AML-193 (cell line): Measurements from ENCODE around the gene ABO.
"Not testable (repeated sequence)": the region's sequence is repeated elsewhere in the genome, so short reads cannot be mapped to it uniquely, and the experiment has no call there.

Source experiments
- DNase-seq, 2 experiments: peaks; one replicate each; lab custom pipeline; 2025; lab: John Stamatoyannopoulos, UW

Gene ABO

GRCh38 chr9:133263557-133263956, 11.4 kb downstream of the ABO start:
- DNase-seq: no peak

- no peak for DNase-seq
These were observed 12.8 kb downstream of the ABO start for GRCh38 chr9:133262226-133262625.

- no peak for DNase-seq
These were observed 13.3 kb downstream of the ABO start for GRCh38 chr9:133261753-133262120.

GRCh38 chr9:133261103-133261752, 13.8 kb downstream of the ABO start:
- no peak for DNase-seq

- no peak for DNase-seq
These were observed 14.5 kb downstream of the ABO start for GRCh38 chr9:133260334-133261102.

GRCh38 chr9:133258061-133259015, 16.7 kb downstream of the ABO start:
- DNase-seq: no peak

GRCh38 chr9:133257465-133257956, 17.5 kb downstream of the ABO start:
- DNase-seq: no peak

- no peak for DNase-seq
These were observed 18.3 kb downstream of the ABO start for GRCh38 chr9:133256686-133257091.

- DNase-seq: no peak
These were observed 18.9 kb downstream of the ABO start for GRCh38 chr9:133256136-133256461.

- DNase-seq: no peak
These were observed 19.4 kb downstream of the ABO start for GRCh38 chr9:133255371-133256135.

- no peak for DNase-seq
These were observed 20.5 kb downstream of the ABO start for GRCh38 chr9:133254471-133254870.

- DNase-seq: no peak
These were observed 21.7 kb downstream of the ABO start for GRCh38 chr9:133253268-133253667.

GRCh38 chr9:133252301-133253020, 22.5 kb downstream of the ABO start:
- DNase-seq: no peak

- no peak for DNase-seq
These were observed 23.2 kb downstream of the ABO start for GRCh38 chr9:133251773-133252172.

- DNase-seq: not testable (repeated sequence)
These were observed 23.8 kb downstream of the ABO start for GRCh38 chr9:133251221-133251620.

- no peak for DNase-seq
These were observed 24.2 kb downstream of the ABO start for GRCh38 chr9:133250741-133251170.

GRCh38 chr9:133249337-133249736, 25.7 kb downstream of the ABO start:
- DNase-seq: no peak

GRCh38 chr9:133248726-133249295, 26.2 kb downstream of the ABO start:
- DNase-seq: no peak

- DNase-seq: no peak
These were observed 27.4 kb downstream of the ABO start for GRCh38 chr9:133247632-133248031.

GRCh38 chr9:133246991-133247390, 28.0 kb downstream of the ABO start:
- no peak for DNase-seq

- no peak for DNase-seq
These were observed 28.4 kb downstream of the ABO start for GRCh38 chr9:133246562-133246961.
